Measurements from ENCODE around the gene NRROS. TPM values are rescaled to one million over a fixed set of nuclear protein-coding genes. Genes with fewer than 3 reads are reported as not detected.

Gene NRROS
- total RNA-seq, 4 donors from 2014 or later = 2.5 to 3.7 TPM; not detected in 2

- H3K27me3 ChIP-seq = no peaks in the 10 kb centered on the region
- WGBS, 2 donors (ENCODE audit: low coverage in 1 of 2) = 0 to 7% methylated on average over 5 to 41 of the region's 43 CpGs
- no peaks in the 10 kb centered on the region for H3K36me3 ChIP-seq
- peaks cover 4 to 17% (median 11%) of the 10 kb centered on the region in 4 donors for H3K4me1 ChIP-seq
- H3K4me3 ChIP-seq = peak overlapping the region; percentile 43 to 65 (median 60)
- in situ Hi-C loops (cut with MboI; ENCODE audit: low pct_ligation_motif_present in 1 of 4, low pct_unique_long_range_greater_than_20kb in 1 of 4, low sequenced_read_pairs in 3 of 4) (no loop called here), intact Hi-C loops (cut with DNase I; ENCODE audit: low total_unique reads) (no loop called here)
- DNase-seq = peak; percentile 87
- no peaks in the 10 kb centered on the region for H3K9me3 ChIP-seq
- H3K27ac ChIP-seq = peak overlapping the region; percentile 92 to 94 (median 94)
- no peak for TF ChIP-seq EP300 (IDR thresholded peaks at IDR 0.05; ENCODE audit: low read depth)
- peak; percentile 41 to 56 (median 48) for TF ChIP-seq POLR2AphosphoS5 (IDR thresholded peaks at IDR 0.05)
- TF ChIP-seq CTCF (IDR thresholded peaks at IDR 0.05) = peak in 3 of 5 experiments; percentile 15 to 26 (median 22)
- peak; percentile 77 for TF ChIP-seq POLR2A (IDR thresholded peaks at IDR 0.05)
These were observed 7.3 kb upstream of the NRROS start for GRCh38 chr3:196632046-196632751.

- Histone ChIP-seq H3K4me1 (peaks cover 4 to 19% (median 11%) of the 10 kb centered on the region in 4 donors), H3K27ac (peak overlapping the region; percentile 92 to 94 (median 94)), H3K36me3 (no peaks in the 10 kb centered on the region), H3K4me3 (peak overlapping the region in 1 of 4 donors; percentile 65), H3K9me3 (no peaks in the 10 kb centered on the region), H3K27me3 (peaks cover 9% of the 10 kb centered on the region)
- TF ChIP-seq CTCF (IDR thresholded peaks at IDR 0.05) (no peak), EP300 (IDR thresholded peaks at IDR 0.05; ENCODE audit: low read depth) (no peak), POLR2A (IDR thresholded peaks at IDR 0.05) (no peak), POLR2AphosphoS5 (IDR thresholded peaks at IDR 0.05) (no peak)
- in situ Hi-C loops (cut with MboI; ENCODE audit: low pct_ligation_motif_present in 1 of 4, low pct_unique_long_range_greater_than_20kb in 1 of 4, low sequenced_read_pairs in 3 of 4) (no loop called here), intact Hi-C loops (cut with DNase I; ENCODE audit: low total_unique reads) (no loop called here)
- no peak for DNase-seq
- WGBS, 2 donors (ENCODE audit: low coverage in 1 of 2) = 92% methylated on average over 12 of the region's 12 CpGs; no CpG with 5 or more reads in 1 of the 2 donors
These were observed 5.8 kb upstream of the NRROS start for GRCh38 chr3:196633555-196634151.

- no peaks in the 10 kb centered on the region for H3K36me3 ChIP-seq
- WGBS, 2 donors (ENCODE audit: low coverage in 1 of 2) = 74% methylated on average over 3 to 10 of the region's 10 CpGs
- H3K4me3 ChIP-seq = no peak overlapping the region
- in situ Hi-C loops (cut with MboI; ENCODE audit: low pct_ligation_motif_present in 1 of 4, low pct_unique_long_range_greater_than_20kb in 1 of 4, low sequenced_read_pairs in 3 of 4) = no loop called here
- DNase-seq = peak; percentile 35
- peaks cover 7 to 25% (median 12%) of the 10 kb centered on the region in 4 donors for H3K4me1 ChIP-seq
- H3K27me3 ChIP-seq = peaks cover 9% of the 10 kb centered on the region
- H3K27ac ChIP-seq = peak overlapping the region in 3 of 4 donors; percentile 92 to 94 (median 94)
- H3K9me3 ChIP-seq = no peaks in the 10 kb centered on the region
- intact Hi-C loops (cut with DNase I; ENCODE audit: low total_unique reads) = no loop called here
- no peak for TF ChIP-seq POLR2AphosphoS5 (IDR thresholded peaks at IDR 0.05)
- no peak for TF ChIP-seq CTCF (IDR thresholded peaks at IDR 0.05)
- TF ChIP-seq POLR2A (IDR thresholded peaks at IDR 0.05) = no peak
- TF ChIP-seq EP300 (IDR thresholded peaks at IDR 0.05; ENCODE audit: low read depth) = no peak
These were observed 5.3 kb upstream of the NRROS start for GRCh38 chr3:196634224-196634623.

- WGBS, 2 donors (ENCODE audit: low coverage in 1 of 2) = 86 to 100% methylated on average over 1 to 7 of the region's 7 CpGs
- no peak overlapping the region for H3K27ac ChIP-seq
- intact Hi-C loops (cut with DNase I; ENCODE audit: low total_unique reads) = no loop called here
- H3K36me3 ChIP-seq = no peaks in the 10 kb centered on the region
- H3K4me1 ChIP-seq = peaks cover 8 to 31% (median 13%) of the 10 kb centered on the region in 4 donors
- TF ChIP-seq EP300 (IDR thresholded peaks at IDR 0.05; ENCODE audit: low read depth) (no peak), POLR2AphosphoS5 (IDR thresholded peaks at IDR 0.05) (no peak), POLR2A (IDR thresholded peaks at IDR 0.05) (no peak), CTCF (IDR thresholded peaks at IDR 0.05) (no peak)
- peaks cover 15% of the 10 kb centered on the region for H3K27me3 ChIP-seq
- H3K9me3 ChIP-seq = no peaks in the 10 kb centered on the region
- in situ Hi-C loops (cut with MboI; ENCODE audit: low pct_ligation_motif_present in 1 of 4, low pct_unique_long_range_greater_than_20kb in 1 of 4, low sequenced_read_pairs in 3 of 4) = no loop called here
- no peak overlapping the region for H3K4me3 ChIP-seq
- DNase-seq = no peak
These were observed 4.7 kb upstream of the NRROS start for GRCh38 chr3:196634829-196635228.
